GM13977 (cell line): ENCODE results near the gene CDK15.
"Not testable (repeated sequence)": the region's sequence is repeated elsewhere in the genome, so short reads cannot be mapped to it uniquely, and the experiment has no call there.

ENCODE experiments used
- DNase-seq: peaks from one replicate; pipeline ENCODE4 v3.0.0; 2012; ENCODE audit warnings: low spot score
- in situ Hi-C: fragments of 300-500 bp; cut with MboI; formaldehyde crosslinking; loops from one replicate; pipeline ENCODE4 v1.12.0; 2022; ENCODE audit warnings: low sequenced_read_pairs, low pct_unique_long_range_greater_than_20kb, mixed read lengths, inconsistent platforms; ENCODE audit not compliant: unreplicated experiment
- TF ChIP-seq, protein P1 (sequence below): IDR thresholded peaks from 2 replicates; pipeline ENCODE4 v1.5.1; 2012; ENCODE audit warnings: mild to moderate bottlenecking, control low read depth; ENCODE audit not compliant: insufficient read depth; ENCODE audit errors: extremely low read depth, missing control alignments

The CDK15 gene

DNA sequence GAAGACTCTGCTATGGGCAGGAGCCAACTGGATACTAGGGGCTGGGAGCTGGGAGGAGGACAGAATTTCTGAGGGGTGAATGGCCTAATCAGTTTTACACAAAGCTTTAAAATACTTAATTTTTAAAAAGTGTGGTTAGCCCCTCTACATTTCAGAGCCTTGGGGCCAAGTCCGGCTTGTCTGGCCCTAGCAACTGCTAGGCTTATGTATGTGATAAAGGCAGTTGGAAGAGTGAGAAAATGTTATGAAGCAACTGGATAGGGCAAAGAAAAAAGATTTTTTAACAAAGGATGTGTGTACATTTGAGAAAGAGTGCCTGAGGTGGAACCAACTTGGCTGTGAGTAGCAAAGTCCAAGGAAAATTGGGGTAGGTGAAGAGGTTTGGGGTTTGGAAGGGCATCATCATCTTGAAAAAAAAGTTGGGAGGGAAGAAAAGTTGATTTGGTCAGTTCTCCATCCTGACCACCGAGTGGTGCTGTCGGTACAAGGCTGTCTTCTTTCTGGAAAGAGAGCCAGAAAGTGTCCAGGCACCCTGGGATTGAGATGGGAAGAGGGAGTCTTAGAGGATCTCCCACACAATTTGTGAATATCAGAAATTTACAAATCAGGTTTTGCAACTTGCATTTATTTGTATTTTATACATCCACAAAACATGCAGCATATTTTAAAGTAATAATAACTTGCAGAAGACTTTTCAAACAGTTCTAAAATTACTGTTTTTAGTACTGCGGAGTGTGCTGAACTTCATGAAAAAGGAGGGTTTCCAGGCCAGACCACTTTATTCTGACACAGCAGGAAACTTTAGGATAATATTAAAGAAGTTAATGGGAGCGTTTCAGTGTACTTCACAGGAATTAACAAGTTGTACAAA lies 10.5 kb upstream of the CDK15 start:
- in situ Hi-C loops = no loop called here
- TF ChIP-seq, protein P1, sequence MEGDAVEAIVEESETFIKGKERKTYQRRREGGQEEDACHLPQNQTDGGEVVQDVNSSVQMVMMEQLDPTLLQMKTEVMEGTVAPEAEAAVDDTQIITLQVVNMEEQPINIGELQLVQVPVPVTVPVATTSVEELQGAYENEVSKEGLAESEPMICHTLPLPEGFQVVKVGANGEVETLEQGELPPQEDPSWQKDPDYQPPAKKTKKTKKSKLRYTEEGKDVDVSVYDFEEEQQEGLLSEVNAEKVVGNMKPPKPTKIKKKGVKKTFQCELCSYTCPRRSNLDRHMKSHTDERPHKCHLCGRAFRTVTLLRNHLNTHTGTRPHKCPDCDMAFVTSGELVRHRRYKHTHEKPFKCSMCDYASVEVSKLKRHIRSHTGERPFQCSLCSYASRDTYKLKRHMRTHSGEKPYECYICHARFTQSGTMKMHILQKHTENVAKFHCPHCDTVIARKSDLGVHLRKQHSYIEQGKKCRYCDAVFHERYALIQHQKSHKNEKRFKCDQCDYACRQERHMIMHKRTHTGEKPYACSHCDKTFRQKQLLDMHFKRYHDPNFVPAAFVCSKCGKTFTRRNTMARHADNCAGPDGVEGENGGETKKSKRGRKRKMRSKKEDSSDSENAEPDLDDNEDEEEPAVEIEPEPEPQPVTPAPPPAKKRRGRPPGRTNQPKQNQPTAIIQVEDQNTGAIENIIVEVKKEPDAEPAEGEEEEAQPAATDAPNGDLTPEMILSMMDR = peak; percentile 50

DNA sequence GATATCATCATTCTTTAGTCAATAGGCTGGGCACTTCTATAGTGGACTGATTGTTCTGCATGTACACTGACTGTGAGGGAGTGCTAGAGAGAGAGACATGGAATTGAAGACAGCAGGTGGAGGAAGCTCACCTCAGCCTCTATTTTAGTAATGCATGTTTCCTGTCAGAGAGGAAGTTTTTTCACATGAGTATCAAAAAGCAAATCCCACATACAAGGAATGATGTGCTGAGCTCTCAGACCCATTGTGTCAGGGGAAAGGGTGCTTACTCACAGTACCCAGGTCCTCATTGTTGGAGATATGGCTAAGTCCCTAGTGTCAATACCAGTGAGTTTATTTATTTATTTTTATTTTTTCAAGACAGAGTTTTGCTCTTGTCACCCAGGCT lies 9.9 kb upstream of the CDK15 start:
- no peak for DNase-seq
- in situ Hi-C loops = no loop called here
- TF ChIP-seq, protein P1 = no peak

More for the DNA sequence above, 10.5 kb upstream of the CDK15 start:
- peak; percentile 40 for DNase-seq

DNA sequence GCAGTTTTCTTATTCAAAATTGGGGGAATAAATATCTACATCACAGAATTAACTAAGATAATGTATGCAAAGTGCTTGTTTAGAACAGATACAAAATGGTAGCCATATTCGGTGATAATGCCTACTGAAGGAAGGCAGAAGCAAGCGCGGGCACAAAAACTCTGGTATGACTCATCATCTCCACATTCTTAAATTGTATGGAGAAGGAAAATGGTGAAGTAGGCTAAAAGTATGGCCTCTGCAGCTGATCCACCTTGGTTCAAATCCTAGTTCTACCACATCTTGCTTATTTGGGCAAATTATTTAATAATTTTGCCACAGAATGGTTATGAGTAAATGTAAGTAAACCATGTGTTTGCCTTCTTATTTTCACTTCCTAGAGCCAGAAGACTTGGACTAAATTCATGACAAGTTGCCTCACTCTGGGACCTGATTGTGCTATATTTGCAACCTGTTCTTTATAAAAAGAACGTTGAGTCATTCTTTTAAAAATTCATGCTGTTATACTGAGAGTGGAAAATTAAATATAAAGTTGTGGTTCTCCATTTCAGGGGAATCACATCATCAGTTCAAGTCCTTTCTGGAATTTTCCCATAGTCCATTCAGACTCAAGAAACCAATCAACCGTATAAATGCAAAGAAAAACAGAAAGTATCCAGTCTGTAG lies 9.0 kb upstream of the CDK15 start:
- no peak for DNase-seq
- in situ Hi-C loops = no loop called here

DNA sequence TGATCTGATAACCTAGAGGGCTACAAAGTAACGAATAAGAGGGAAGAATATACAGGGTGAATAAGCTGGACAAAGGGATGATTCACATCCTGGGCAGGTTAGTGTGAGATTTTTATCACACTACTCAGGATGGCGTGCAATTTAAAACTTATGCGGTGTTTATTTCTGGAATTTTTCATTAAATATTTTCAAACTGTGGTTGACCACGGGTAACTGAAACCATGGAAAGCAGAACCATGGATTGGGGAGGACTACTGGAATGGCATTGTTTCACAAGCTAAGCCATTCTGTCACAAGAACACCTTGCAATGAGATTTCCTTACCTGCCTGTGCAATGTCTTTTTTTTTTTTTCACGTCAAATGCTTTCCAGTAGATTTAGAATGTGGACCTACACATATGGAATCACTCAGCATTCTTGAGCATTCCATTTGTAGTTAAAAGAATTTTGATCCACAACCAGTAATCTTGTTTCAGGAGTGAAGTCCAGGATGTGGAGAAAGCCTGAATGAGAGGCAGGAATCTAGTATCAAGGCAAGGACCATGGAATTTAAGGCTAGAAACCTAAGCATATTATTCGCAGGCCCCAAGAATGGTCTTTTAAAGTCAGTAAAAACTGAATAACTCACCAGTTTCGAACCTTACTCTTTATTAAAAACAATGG lies 8.0 kb upstream of the CDK15 start:
- no peak for DNase-seq
- TF ChIP-seq, protein P1 = no peak
- in situ Hi-C loops = no loop called here

More for the DNA sequence above, 9.0 kb upstream of the CDK15 start:
- TF ChIP-seq, protein P1 = no peak

DNA sequence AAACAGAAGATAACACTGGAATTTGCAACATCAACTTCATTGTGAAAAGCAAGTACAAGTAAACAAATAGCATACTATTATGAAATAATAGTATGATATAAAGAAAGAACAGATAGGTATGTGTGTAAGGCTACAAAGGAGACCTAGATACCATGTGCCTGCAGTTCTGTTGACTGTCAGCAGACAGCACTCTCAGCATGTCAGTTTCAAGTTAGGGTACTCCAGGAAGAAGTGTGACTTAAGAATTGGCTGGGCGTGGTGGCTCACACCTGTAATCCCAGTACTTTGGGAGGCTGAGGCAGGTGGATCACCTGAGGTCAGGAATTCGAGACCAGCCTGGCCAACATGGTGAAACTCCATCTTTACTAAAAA lies 7.4 kb upstream of the CDK15 start:
- in situ Hi-C loops, DNase-seq: not testable (repeated sequence)
- TF ChIP-seq, protein P1 = peak; percentile 27

DNA sequence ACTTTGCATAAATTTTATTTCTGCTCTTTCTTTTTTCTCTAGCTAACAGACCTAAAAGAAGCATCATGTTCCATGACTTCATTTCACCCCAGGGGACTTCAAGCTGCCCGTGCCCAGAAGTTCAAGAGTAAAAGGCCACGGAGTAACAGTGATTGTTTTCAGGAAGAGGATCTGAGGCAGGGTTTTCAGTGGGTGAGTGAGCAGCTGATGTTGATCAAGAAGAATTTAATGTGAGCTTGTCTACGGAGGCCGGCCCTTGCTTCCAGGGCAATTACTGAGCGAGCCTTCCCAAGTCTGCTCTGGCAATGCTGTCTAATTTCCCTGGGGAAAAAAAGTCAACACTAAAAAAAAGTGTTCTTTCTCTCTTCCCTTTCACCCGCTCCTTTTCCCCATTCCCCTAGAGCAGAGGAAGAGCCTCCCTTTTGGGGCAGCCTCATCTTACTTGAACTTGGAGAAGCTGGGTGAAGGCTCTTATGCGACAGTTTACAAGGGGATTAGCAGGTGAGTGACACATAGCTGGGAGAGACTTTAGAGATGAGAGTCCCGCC lies 1.2 kb downstream of the CDK15 start:
- in situ Hi-C loops = no loop called here
- TF ChIP-seq, protein P1 = no peak
- DNase-seq = no peak
